Measurements from ENCODE around the gene ANXA4. TPM values are rescaled to one million over a fixed set of nuclear protein-coding genes. Genes with fewer than 3 reads are reported as not detected.

ANXA4 gene
- total RNA-seq, 1 experiment from 2014 or later = 92.0 TPM

DNA sequence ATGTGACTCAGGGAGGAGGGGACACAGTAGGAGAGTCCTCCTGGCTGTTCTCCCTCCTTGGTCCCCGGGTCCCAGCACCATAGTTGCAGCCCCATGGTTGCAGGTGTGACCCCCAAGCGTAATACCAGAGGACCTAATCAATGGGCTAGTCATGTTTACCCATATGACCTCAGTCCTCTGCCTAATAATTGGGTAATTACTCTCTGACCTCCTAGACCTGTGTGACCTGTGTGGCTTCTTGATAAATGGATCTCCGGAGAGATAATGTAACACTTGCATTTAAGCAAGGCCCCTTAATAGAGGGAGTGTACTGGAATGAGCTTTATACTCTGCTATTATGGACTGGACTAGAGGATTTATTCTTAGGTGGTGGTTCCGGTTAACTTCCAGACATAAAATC lies 55.3 kb downstream of the ANXA4 start:
- intact Hi-C loops (cut with micrococcal nuclease; ENCODE audit: unreplicated experiment) = loop anchor here (1.0 to 5.0 kb wide), 2 partner anchors 20 to 75 kb away; no protein-coding TSS in a partner anchor
- no peaks in the 10 kb centered on the region for H3K9me3 Mint-ChIP-seq (ENCODE audit: unreplicated experiment)
- TF ChIP-seq, protein P1, sequence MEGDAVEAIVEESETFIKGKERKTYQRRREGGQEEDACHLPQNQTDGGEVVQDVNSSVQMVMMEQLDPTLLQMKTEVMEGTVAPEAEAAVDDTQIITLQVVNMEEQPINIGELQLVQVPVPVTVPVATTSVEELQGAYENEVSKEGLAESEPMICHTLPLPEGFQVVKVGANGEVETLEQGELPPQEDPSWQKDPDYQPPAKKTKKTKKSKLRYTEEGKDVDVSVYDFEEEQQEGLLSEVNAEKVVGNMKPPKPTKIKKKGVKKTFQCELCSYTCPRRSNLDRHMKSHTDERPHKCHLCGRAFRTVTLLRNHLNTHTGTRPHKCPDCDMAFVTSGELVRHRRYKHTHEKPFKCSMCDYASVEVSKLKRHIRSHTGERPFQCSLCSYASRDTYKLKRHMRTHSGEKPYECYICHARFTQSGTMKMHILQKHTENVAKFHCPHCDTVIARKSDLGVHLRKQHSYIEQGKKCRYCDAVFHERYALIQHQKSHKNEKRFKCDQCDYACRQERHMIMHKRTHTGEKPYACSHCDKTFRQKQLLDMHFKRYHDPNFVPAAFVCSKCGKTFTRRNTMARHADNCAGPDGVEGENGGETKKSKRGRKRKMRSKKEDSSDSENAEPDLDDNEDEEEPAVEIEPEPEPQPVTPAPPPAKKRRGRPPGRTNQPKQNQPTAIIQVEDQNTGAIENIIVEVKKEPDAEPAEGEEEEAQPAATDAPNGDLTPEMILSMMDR (IDR thresholded peaks at IDR 0.05; ENCODE audit: insufficient read depth in 1 of 2, low read depth in 1 of 2, low read length in 1 of 2, severe bottlenecking in 1 of 2, unreplicated experiment in 1 of 2) = no peak
- peak overlapping the region; percentile 33 for H3K4me3 ChIP-seq (ENCODE audit: low read depth, low read length)
- ChIA-PET CTCF (interaction anchor here (1.9 kb wide), 1 partner anchor 73 kb away, joined by 6 read pairs; no protein-coding TSS in a partner anchor), POLR2A (no interaction called here)
- peaks cover 3% of the 10 kb centered on the region for H3K36me3 ChIP-seq (ENCODE audit: control insufficient read depth, insufficient read depth, low read length)
- peaks cover 21% of the 10 kb centered on the region for H3K36me3 Mint-ChIP-seq (ENCODE audit: insufficient read depth, unreplicated experiment)
- peaks cover 53% of the 10 kb centered on the region for H3K4me1 Mint-ChIP-seq (ENCODE audit: low read depth, unreplicated experiment)
- no TSS peak for BruUV-seq (replicated peaks)
- H3K27me3 ChIP-seq (replicated peaks; ENCODE audit: control insufficient read depth, insufficient read depth, low read length) = no peaks in the 10 kb centered on the region
- H3K27ac Mint-ChIP-seq (ENCODE audit: unreplicated experiment) = peak overlapping the region; percentile 92
- H3K4me3 Mint-ChIP-seq (ENCODE audit: unreplicated experiment) = peak overlapping the region; percentile 71
- H3K9me3 ChIP-seq = no peaks in the 10 kb centered on the region
- H3K4me1 ChIP-seq = peaks cover 49% of the 10 kb centered on the region
- DNase-seq = no peak
- H3K27me3 Mint-ChIP-seq (ENCODE audit: insufficient read depth, unreplicated experiment) = no peaks in the 10 kb centered on the region

DNA sequence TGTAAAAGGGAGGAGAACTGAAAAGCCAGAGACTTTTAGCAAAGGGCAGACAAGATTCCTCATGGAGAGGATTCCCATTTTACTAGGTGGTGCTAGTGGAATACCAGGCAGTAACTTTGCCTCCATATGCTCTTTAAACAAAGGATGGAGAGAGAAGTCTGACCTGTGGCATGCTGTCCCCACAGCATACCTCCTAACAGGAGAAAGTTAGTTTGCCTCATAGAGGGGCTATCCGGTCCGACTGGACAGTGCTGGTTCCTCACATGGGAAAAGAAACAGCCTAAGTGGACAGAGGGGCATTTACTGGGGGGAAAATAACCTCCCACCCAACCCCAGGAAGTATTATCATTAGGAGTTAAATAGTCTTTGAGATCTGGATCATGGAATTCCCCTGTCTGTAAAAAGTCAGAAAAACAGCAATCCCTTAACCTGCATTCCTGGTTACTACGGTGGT lies 55.9 kb downstream of the ANXA4 start:
- Mint-ChIP-seq H3K27ac (ENCODE audit: unreplicated experiment) (peak overlapping the region; percentile 92), H3K36me3 (ENCODE audit: insufficient read depth, unreplicated experiment) (peaks cover 22% of the 10 kb centered on the region), H3K27me3 (ENCODE audit: insufficient read depth, unreplicated experiment) (no peaks in the 10 kb centered on the region), H3K4me1 (ENCODE audit: low read depth, unreplicated experiment) (peaks cover 53% of the 10 kb centered on the region), H3K9me3 (ENCODE audit: unreplicated experiment) (no peaks in the 10 kb centered on the region), H3K4me3 (ENCODE audit: unreplicated experiment) (peak overlapping the region; percentile 71)
- ChIA-PET CTCF (interaction anchor here (1.9 kb wide), 1 partner anchor 73 kb away, joined by 6 read pairs; no protein-coding TSS in a partner anchor), POLR2A (no interaction called here)
- BruUV-seq (replicated peaks) = TSS peak; percentile 42
- no peak for DNase-seq
- TF ChIP-seq, protein P1 (IDR thresholded peaks at IDR 0.05; ENCODE audit: insufficient read depth in 1 of 2, low read depth in 1 of 2, low read length in 1 of 2, severe bottlenecking in 1 of 2, unreplicated experiment in 1 of 2) = no peak
- intact Hi-C loops (cut with micrococcal nuclease; ENCODE audit: unreplicated experiment) = loop anchor here (1.0 to 5.0 kb wide), 3 partner anchors 19 to 76 kb away; no protein-coding TSS in a partner anchor
- no peaks in the 10 kb centered on the region for H3K27me3 ChIP-seq (replicated peaks; ENCODE audit: control insufficient read depth, insufficient read depth, low read length)
- no peaks in the 10 kb centered on the region for H3K9me3 ChIP-seq
- peak overlapping the region; percentile 33 for H3K4me3 ChIP-seq (ENCODE audit: low read depth, low read length)
- peaks cover 3% of the 10 kb centered on the region for H3K36me3 ChIP-seq (ENCODE audit: control insufficient read depth, insufficient read depth, low read length)
- H3K4me1 ChIP-seq = peaks cover 49% of the 10 kb centered on the region

GRCh38 chr2:69798290-69798908 lies 56.5 kb downstream of the ANXA4 start:
- H3K4me3 ChIP-seq (ENCODE audit: low read depth, low read length) = peak overlapping the region; percentile 33
- CTCF ChIA-PET = interaction anchor here (1.2 to 1.8 kb wide), 3 partner anchors 19 to 84 kb away, joined by 3 to 12 read pairs (median 3); no protein-coding TSS in a partner anchor
- Mint-ChIP-seq H3K4me3 (ENCODE audit: unreplicated experiment) (peak overlapping the region; percentile 71), H3K27me3 (ENCODE audit: insufficient read depth, unreplicated experiment) (no peaks in the 10 kb centered on the region), H3K36me3 (ENCODE audit: insufficient read depth, unreplicated experiment) (peaks cover 22% of the 10 kb centered on the region), H3K4me1 (ENCODE audit: low read depth, unreplicated experiment) (peaks cover 56% of the 10 kb centered on the region), H3K9me3 (ENCODE audit: unreplicated experiment) (no peaks in the 10 kb centered on the region), H3K27ac (ENCODE audit: unreplicated experiment) (peak overlapping the region; percentile 92)
- no peaks in the 10 kb centered on the region for H3K9me3 ChIP-seq
- peaks cover 49% of the 10 kb centered on the region for H3K4me1 ChIP-seq
- TF ChIP-seq, protein P1 (IDR thresholded peaks at IDR 0.05; ENCODE audit: insufficient read depth in 1 of 2, low read depth in 1 of 2, low read length in 1 of 2, severe bottlenecking in 1 of 2, unreplicated experiment in 1 of 2) = no peak
- TSS peak; percentile 56 for BruUV-seq (replicated peaks)
- peaks cover 3% of the 10 kb centered on the region for H3K36me3 ChIP-seq (ENCODE audit: control insufficient read depth, insufficient read depth, low read length)
- peak; percentile 42 to 55 for DNase-seq
- intact Hi-C loops (cut with micrococcal nuclease; ENCODE audit: unreplicated experiment) = loop anchor here (1.0 to 5.0 kb wide), 2 partner anchors 57 to 76 kb away; no protein-coding TSS in a partner anchor
- POLR2A ChIA-PET = interaction anchor here (1.1 kb wide), 1 partner anchor 9 kb away, joined by 7 read pairs; no protein-coding TSS in a partner anchor
- no peaks in the 10 kb centered on the region for H3K27me3 ChIP-seq (replicated peaks; ENCODE audit: control insufficient read depth, insufficient read depth, low read length)
